ENCODE results near the gene IL17RA.

The IL17RA gene

DNA sequence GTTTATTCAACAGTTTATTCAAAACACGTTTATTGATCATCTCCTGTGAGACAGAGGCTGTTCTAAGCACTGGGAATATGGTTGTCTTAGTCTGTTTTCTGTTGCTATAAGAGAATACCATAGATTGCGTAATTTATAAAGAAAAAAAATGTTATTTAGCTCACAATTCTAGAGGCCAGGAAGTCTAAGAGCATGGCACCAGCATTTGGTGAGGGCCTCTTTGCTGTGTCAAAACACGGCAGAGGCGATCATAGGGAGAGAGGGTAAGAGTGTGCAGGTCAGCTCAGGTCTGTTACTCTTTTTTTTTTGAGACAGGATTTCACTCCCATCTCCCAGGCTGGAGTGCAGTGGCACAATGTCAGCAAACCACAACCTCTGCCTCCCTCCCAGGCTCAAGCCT, 5.2 kb upstream of the IL17RA start:
- Histone ChIP-seq H3K27ac (ENCODE audit: low read length) (no peak overlapping the region), H4K20me1 (ENCODE audit: insufficient read depth, low read length) (no peaks in the 10 kb centered on the region)
- ATAC-seq (ENCODE audit: insufficient read depth, low read depth): no peak

DNA sequence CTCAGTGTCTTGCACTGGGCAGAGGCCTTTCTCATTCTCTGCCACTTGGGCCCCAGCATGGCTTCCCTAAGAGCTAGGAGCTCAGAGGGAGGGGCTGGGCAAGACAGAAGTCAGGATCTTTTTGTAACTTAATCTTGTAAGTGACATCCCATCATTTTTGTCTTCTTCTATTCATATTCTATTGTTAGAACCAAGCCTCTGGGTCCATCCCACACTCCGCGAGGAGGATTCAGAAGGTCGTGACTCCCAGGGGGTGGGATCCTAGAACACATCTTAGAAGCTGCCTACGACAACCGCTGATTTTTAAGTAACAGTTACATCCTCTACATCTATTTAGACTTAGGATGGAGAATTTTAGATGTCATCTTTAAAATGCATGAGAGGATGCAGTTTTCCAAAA, 1.5 kb upstream of the IL17RA start:
- Histone ChIP-seq H2AFZ (ENCODE audit: low read depth, low read length) (no peak overlapping the region), H3K36me3 (ENCODE audit: insufficient read depth, low read length) (no peaks in the 10 kb centered on the region; the same call in 1 of the 2 replicates), H3K9me3 (ENCODE audit: insufficient read depth, low read length, severe bottlenecking) (no peaks in the 10 kb centered on the region), H3K4me3 (ENCODE audit: low read depth in 1 of 2, low read length in 2 of 2) (no peak overlapping the region), H3K9ac (ENCODE audit: low read depth, low read length) (no peak overlapping the region), H4K20me1 (ENCODE audit: insufficient read depth, low read length) (peaks cover 19% of the 10 kb centered on the region), H3K27ac (ENCODE audit: low read length) (no peak overlapping the region), H3K4me1 (ENCODE audit: insufficient read depth, low read length) (peaks cover 43% of the 10 kb centered on the region), H3K27me3 (ENCODE audit: insufficient read depth, low read length, poor library complexity) (no peaks in the 10 kb centered on the region), H3K79me2 (ENCODE audit: insufficient read depth, low read length) (peaks cover 22% of the 10 kb centered on the region), H3K4me2 (ENCODE audit: insufficient read depth, low read length) (no peak overlapping the region)
- DNase-seq (no peak), ATAC-seq (ENCODE audit: insufficient read depth, low read depth) (no peak)
- TF ChIP-seq, protein P1, sequence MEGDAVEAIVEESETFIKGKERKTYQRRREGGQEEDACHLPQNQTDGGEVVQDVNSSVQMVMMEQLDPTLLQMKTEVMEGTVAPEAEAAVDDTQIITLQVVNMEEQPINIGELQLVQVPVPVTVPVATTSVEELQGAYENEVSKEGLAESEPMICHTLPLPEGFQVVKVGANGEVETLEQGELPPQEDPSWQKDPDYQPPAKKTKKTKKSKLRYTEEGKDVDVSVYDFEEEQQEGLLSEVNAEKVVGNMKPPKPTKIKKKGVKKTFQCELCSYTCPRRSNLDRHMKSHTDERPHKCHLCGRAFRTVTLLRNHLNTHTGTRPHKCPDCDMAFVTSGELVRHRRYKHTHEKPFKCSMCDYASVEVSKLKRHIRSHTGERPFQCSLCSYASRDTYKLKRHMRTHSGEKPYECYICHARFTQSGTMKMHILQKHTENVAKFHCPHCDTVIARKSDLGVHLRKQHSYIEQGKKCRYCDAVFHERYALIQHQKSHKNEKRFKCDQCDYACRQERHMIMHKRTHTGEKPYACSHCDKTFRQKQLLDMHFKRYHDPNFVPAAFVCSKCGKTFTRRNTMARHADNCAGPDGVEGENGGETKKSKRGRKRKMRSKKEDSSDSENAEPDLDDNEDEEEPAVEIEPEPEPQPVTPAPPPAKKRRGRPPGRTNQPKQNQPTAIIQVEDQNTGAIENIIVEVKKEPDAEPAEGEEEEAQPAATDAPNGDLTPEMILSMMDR (IDR thresholded peaks at IDR 0.05; ENCODE audit: borderline replicate concordance, extremely low read depth, low read length, poor library complexity, severe bottlenecking): no peak
- TF ChIP-seq EZH2 (IDR thresholded peaks at IDR 0.05; ENCODE audit: borderline replicate concordance, low read depth, low read length, severe bottlenecking): no peak

More for the DNA sequence above, 5.2 kb upstream of the IL17RA start:
- H2AFZ ChIP-seq (ENCODE audit: low read depth, low read length): no peak overlapping the region
- DNase-seq: no peak
- no peak overlapping the region for H3K9ac ChIP-seq (ENCODE audit: low read depth, low read length)
- no peaks in the 10 kb centered on the region for H3K79me2 ChIP-seq (ENCODE audit: insufficient read depth, low read length)
- TF ChIP-seq, protein P1 (IDR thresholded peaks at IDR 0.05; ENCODE audit: borderline replicate concordance, extremely low read depth, low read length, poor library complexity, severe bottlenecking): no peak
- no peak for TF ChIP-seq EZH2 (IDR thresholded peaks at IDR 0.05; ENCODE audit: borderline replicate concordance, low read depth, low read length, severe bottlenecking)
- no peak overlapping the region for H3K4me2 ChIP-seq (ENCODE audit: insufficient read depth, low read length)
- no peaks in the 10 kb centered on the region for H3K27me3 ChIP-seq (ENCODE audit: insufficient read depth, low read length, poor library complexity)
- H3K4me1 ChIP-seq (ENCODE audit: insufficient read depth, low read length): peaks cover 23% of the 10 kb centered on the region
- no peaks in the 10 kb centered on the region for H3K9me3 ChIP-seq (ENCODE audit: insufficient read depth, low read length, severe bottlenecking)
- H3K36me3 ChIP-seq (ENCODE audit: insufficient read depth, low read length): no peaks in the 10 kb centered on the region
- H3K4me3 ChIP-seq (ENCODE audit: low read depth in 1 of 2, low read length in 2 of 2): no peak overlapping the region

DNA sequence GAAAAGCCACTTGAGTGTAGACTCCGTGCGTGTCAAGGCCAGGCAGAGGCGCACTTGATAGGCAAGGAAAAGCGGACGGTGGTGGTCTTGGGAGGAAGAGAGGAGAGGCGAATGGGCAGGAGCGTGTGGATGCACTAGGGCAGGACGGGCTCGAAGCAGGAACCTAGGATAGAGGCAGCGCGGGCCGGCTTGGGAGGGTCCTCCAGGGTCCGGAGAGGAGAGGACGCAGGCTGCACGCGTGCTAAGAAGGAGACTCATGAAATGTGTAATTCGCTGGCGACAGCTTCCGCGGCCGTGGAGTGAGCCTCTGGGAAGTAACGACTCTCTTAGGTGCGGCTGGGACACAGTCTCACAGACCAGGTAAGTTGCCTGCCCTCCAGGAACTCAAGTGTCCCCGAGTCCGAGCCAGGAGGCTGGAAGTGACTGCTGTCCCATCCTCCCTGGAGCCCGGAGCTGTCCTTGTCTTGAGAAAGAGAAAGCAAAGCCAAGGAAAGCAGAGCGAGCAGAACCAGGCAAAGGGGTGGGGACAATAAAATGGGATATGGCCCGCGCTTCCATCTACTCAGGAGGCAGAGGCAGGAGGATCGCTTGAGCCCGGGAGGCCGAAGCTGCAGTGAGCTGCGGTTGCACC, 874 bp upstream of the IL17RA start:
- H3K9ac ChIP-seq (ENCODE audit: low read depth, low read length): peak overlapping the region; percentile 82
- no peak for DNase-seq
- H3K9me3 ChIP-seq (ENCODE audit: insufficient read depth, low read length, severe bottlenecking): no peaks in the 10 kb centered on the region
- no peak for ATAC-seq (ENCODE audit: insufficient read depth, low read depth)
- peaks cover 21% of the 10 kb centered on the region for H4K20me1 ChIP-seq (ENCODE audit: insufficient read depth, low read length)
- no peaks in the 10 kb centered on the region; the same call in 1 of the 2 replicates for H3K36me3 ChIP-seq (ENCODE audit: insufficient read depth, low read length)
- H3K4me3 ChIP-seq (ENCODE audit: low read depth in 1 of 2, low read length in 2 of 2): peak overlapping the region in 1 of 2 experiments; percentile 83; a peak in 2 of 4 replicates
- peak overlapping the region; percentile 89; the same call in 1 of the 2 replicates for H2AFZ ChIP-seq (ENCODE audit: low read depth, low read length)
- TF ChIP-seq, protein P1 (IDR thresholded peaks at IDR 0.05; ENCODE audit: borderline replicate concordance, extremely low read depth, low read length, poor library complexity, severe bottlenecking): no peak
- no peak for TF ChIP-seq EZH2 (IDR thresholded peaks at IDR 0.05; ENCODE audit: borderline replicate concordance, low read depth, low read length, severe bottlenecking)
- peak overlapping the region; percentile 81 for H3K4me2 ChIP-seq (ENCODE audit: insufficient read depth, low read length)
- peaks cover 47% of the 10 kb centered on the region for H3K4me1 ChIP-seq (ENCODE audit: insufficient read depth, low read length)
- H3K27ac ChIP-seq (ENCODE audit: low read length): peak overlapping the region; percentile 87
- peaks cover 29% of the 10 kb centered on the region for H3K79me2 ChIP-seq (ENCODE audit: insufficient read depth, low read length)
- H3K27me3 ChIP-seq (ENCODE audit: insufficient read depth, low read length, poor library complexity): no peaks in the 10 kb centered on the region

Data from DND-41 (cell line).